ENCODE measurements around the gene UBALD2. TPM values are rescaled to one million over a fixed set of nuclear protein-coding genes. Genes with fewer than 3 reads are reported as not detected.
A peak's percentile ranks its signal among the peaks of the same experiment; 100 is the strongest.
"Not testable (repeated sequence)": the region's sequence is repeated elsewhere in the genome, so short reads cannot be mapped to it uniquely, and the experiment has no call there.

The UBALD2 gene
- total RNA-seq, 2 donors from 2014 or later, result 77.1 to 90.1 TPM

DNA sequence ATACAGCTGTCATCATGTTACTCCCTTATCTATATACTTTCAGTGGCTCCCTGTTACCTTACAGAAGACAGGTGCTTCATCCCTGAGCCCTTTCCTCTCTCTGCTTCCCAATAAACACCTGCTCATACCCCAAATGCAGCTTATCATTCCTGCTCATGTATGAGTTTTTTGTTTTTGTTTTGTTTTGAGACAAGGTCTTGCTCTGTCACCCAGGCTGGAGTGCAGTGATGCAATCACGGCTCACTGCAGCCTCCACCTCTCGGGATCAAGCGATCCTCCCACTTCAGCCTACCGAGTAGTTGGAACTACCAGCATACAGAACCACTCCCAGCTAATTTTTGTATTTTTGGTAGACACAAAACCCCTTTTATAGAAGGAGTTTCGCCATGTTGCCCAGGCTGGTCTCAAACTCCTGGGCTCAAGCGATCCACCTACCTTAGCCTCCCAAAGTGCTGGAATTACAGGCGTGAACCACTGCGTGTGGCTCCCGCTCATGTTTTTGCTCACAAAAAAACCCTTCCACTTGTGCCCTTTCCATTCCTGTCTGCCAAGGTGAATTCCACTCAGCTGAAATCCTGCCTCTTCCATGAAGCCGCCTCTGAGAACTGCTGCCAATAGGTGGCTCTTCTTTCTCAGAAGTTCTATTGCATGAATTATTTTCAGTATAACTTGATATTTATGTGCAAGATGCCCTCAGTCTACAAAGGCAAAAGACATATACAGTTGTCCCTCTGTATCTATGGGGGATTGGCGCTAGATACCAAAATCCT, 16.9 kb upstream of the UBALD2 start:
- no peaks in the 10 kb centered on the region for H3K4me1 ChIP-seq
- no peak overlapping the region for H3K27ac ChIP-seq
- no peak overlapping the region for H3K9ac ChIP-seq (ENCODE audit: low read depth in 2 of 2, low read length in 2 of 2)
- no peak for DNase-seq
- no peaks in the 10 kb centered on the region for H3K9me3 ChIP-seq
- H3K4me3 ChIP-seq, result no peak overlapping the region
- H3K36me3 ChIP-seq, result no peaks in the 10 kb centered on the region
- TF ChIP-seq CTCF (IDR thresholded peaks at IDR 0.05), result no peak
- intact Hi-C loops (cut with DNase I), result loop anchor here (2.0 kb wide), 1 partner anchor 31 kb away; no protein-coding TSS in a partner anchor
- H3K27me3 ChIP-seq, result no peaks in the 10 kb centered on the region

DNA sequence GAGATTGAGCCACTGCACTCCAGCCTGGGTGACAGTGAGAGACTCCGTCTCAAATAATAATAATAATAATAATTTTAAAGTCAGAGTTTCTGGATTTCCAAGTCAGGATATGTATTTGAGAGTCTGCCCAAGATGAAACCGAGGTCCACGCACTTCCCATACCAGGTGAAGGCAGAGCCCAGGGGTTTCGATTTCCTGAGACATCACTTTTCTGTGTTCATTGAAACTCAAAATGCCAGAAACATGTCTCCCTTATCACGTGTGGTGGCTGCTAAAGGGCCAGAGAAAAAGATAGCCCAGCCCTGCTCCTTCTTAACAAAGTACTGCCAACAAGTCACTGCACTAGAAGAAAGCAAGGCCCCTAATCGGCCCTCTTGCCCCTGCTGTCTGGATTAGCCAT, 15.0 kb upstream of the UBALD2 start:
- Histone ChIP-seq H3K4me3 (no peak overlapping the region), H3K9ac (ENCODE audit: low read depth in 2 of 2, low read length in 2 of 2) (no peak overlapping the region), H3K27ac (no peak overlapping the region), H3K27me3 (no peaks in the 10 kb centered on the region), H3K4me1 (no peaks in the 10 kb centered on the region), H3K9me3 (no peaks in the 10 kb centered on the region), H3K36me3 (no peaks in the 10 kb centered on the region)
- no peak for TF ChIP-seq CTCF (IDR thresholded peaks at IDR 0.05)
- DNase-seq, result no peak
- intact Hi-C loops (cut with DNase I), result no loop called here

DNA sequence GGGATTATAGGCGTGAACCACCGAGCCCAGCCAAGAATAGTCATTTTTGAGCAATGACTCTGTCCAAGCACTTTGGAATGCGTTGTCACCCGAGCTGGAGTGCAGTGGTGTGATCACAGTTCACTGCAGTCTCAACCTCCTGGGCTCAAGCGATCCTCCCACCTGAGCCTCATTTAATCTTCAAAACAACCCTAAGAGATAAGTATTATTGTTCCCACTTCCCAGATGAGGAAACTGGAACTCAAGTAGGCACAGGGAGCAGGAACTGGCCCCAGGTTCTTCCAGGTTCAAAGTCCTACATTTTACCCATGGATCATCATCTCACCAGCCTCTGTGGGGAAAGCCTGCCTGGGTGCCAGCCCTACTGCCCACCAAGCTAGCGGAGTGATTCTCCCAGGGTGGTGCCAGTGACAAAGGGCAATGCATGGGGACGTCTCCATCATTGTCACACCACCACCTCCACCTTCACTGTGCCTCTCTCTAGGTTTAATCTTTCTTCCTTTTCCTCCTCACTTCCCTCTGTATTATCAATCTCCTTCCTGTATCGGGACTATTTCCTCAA, 13.6 kb upstream of the UBALD2 start:
- Histone ChIP-seq H3K36me3 (no peaks in the 10 kb centered on the region), H3K9me3 (no peaks in the 10 kb centered on the region), H3K27me3 (no peaks in the 10 kb centered on the region), H3K27ac (peak overlapping the region; percentile 58), H3K4me1 (no peaks in the 10 kb centered on the region), H3K9ac (ENCODE audit: low read depth in 2 of 2, low read length in 2 of 2) (peak overlapping the region in 1 of 2 donors; percentile 35), H3K4me3 (no peak overlapping the region)
- no peak for TF ChIP-seq CTCF (IDR thresholded peaks at IDR 0.05)
- intact Hi-C loops (cut with DNase I), result no loop called here
- peak; percentile 27 for DNase-seq

GRCh38 chr17:76252040-76252954, 12.9 kb upstream of the UBALD2 start:
- H3K9ac ChIP-seq (ENCODE audit: low read depth in 2 of 2, low read length in 2 of 2), result peak overlapping the region in 1 of 2 donors; percentile 35
- no peaks in the 10 kb centered on the region for H3K4me1 ChIP-seq
- peak overlapping the region; percentile 58 for H3K27ac ChIP-seq
- no peaks in the 10 kb centered on the region for H3K27me3 ChIP-seq
- no peak for TF ChIP-seq CTCF (IDR thresholded peaks at IDR 0.05)
- H3K4me3 ChIP-seq, result no peak overlapping the region
- H3K36me3 ChIP-seq, result no peaks in the 10 kb centered on the region
- H3K9me3 ChIP-seq, result no peaks in the 10 kb centered on the region
- DNase-seq, result no peak
- intact Hi-C loops (cut with DNase I), result no loop called here

GRCh38 chr17:76252967-76253766, 12.0 kb upstream of the UBALD2 start:
- H3K36me3 ChIP-seq; H3K9ac ChIP-seq (ENCODE audit: low read depth in 2 of 2, low read length in 2 of 2); DNase-seq; H3K27me3 ChIP-seq; intact Hi-C loops (cut with DNase I); H3K4me3 ChIP-seq; H3K4me1 ChIP-seq; H3K9me3 ChIP-seq: not testable (repeated sequence)
- H3K27ac ChIP-seq, result peak overlapping the region; percentile 58

Measured in colonic mucosa (tissue), 4 donors.